ENCODE results near the gene CTTNBP2NL. TPM values are rescaled to one million over a fixed set of nuclear protein-coding genes. Genes with fewer than 3 reads are reported as not detected.

CTTNBP2NL gene
- total and polyA plus RNA-seq, 2 experiments from 2014 or later, result 10.2 to 16.4 TPM

- no peak for TF ChIP-seq EZH2phosphoT487 (IDR thresholded peaks at IDR 0.05; ENCODE audit: low read depth, severe bottlenecking, unreplicated experiment)
- TF ChIP-seq CTCF (IDR thresholded peaks at IDR 0.05; ENCODE audit: poor library complexity), result no peak
- no peak for TF ChIP-seq EZH2 (IDR thresholded peaks at IDR 0.05; ENCODE audit: borderline replicate concordance)
- Histone ChIP-seq H3K27ac (peak overlapping the region; percentile 90), H3K9me2 (replicated peaks; ENCODE audit: insufficient read depth) (no peaks in the 10 kb centered on the region), H3K4me2 (peak overlapping the region; percentile 66), H2AFZ (peak overlapping the region; percentile 11), H3K36me3 (replicated peaks; ENCODE audit: insufficient read depth, low read depth) (no peaks in the 10 kb centered on the region), H3K9me3 (ENCODE audit: low read depth) (no peaks in the 10 kb centered on the region), H3K4me3 (no peak overlapping the region), H3K79me2 (no peaks in the 10 kb centered on the region), H3K27me3 (no peaks in the 10 kb centered on the region), H3K4me1 (ENCODE audit: insufficient read depth) (peaks cover 17% of the 10 kb centered on the region), H4K20me1 (ENCODE audit: insufficient read depth, poor library complexity, severe bottlenecking) (no peaks in the 10 kb centered on the region)
- 45% methylated on average over 11 of the region's 11 CpGs for WGBS (ENCODE audit: low lambda C conversion rate, missing lambda C conversion rate)
- DNase-seq (ENCODE audit: low spot score), result peak; percentile 70
Observed at GRCh38 chr1:112359961-112360767, 35.9 kb upstream of the CTTNBP2NL start.

DNA sequence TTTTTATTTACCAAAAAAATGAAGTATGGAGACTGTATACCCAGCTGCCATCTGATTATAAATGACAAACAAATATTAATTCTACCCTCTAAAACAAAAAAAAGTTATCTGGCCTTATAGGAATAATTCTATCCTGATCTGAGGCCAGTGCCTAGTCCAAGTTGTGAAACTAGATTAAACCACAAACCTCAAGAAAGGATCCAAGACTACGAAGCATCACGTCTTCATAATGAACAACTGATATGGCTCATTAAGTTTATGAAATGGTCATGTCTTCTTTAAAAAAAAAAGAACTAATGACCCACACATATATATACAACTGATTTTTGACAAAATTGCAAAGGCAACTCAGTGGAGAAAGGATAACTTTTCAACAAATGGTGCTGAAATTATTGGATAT lies 32.4 kb upstream of the CTTNBP2NL start:
- TF ChIP-seq CTCF (IDR thresholded peaks at IDR 0.05; ENCODE audit: poor library complexity) (no peak), EZH2 (IDR thresholded peaks at IDR 0.05; ENCODE audit: borderline replicate concordance) (no peak), EZH2phosphoT487 (IDR thresholded peaks at IDR 0.05; ENCODE audit: low read depth, severe bottlenecking, unreplicated experiment) (no peak)
- Histone ChIP-seq H3K4me3 (no peak overlapping the region), H4K20me1 (ENCODE audit: insufficient read depth, poor library complexity, severe bottlenecking) (no peaks in the 10 kb centered on the region), H3K4me1 (ENCODE audit: insufficient read depth) (peaks cover 17% of the 10 kb centered on the region), H3K4me2 (no peak overlapping the region), H3K36me3 (replicated peaks; ENCODE audit: insufficient read depth, low read depth) (no peaks in the 10 kb centered on the region), H3K27me3 (peaks cover 6% of the 10 kb centered on the region), H3K27ac (no peak overlapping the region), H3K79me2 (no peaks in the 10 kb centered on the region), H3K9me3 (ENCODE audit: low read depth) (no peaks in the 10 kb centered on the region), H2AFZ (no peak overlapping the region), H3K9me2 (replicated peaks; ENCODE audit: insufficient read depth) (no peaks in the 10 kb centered on the region)
- DNase-seq (ENCODE audit: low spot score), result no peak
- WGBS (ENCODE audit: low lambda C conversion rate, missing lambda C conversion rate), result 93% methylated on average over 2 of the region's 2 CpGs

DNA sequence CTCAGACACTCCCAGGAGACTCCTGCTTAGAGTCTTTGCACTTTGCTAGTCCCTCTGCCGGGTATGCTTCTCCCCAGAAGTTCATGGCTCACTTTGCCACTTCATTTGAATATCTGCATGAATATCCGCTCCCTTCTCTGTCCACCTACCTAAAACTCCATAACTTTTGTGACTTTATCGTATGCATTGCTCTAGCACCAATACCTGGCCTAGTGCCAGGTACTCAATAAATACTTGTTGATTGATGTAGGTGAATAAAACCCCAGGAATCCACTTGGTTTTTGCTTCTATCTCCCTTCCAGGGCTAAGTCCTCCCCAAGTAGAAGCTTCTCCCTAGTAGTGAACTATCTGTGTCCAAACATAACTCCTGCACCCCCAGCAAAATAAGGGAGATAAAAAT lies 27.8 kb upstream of the CTTNBP2NL start:
- H3K4me3 ChIP-seq, result no peak overlapping the region
- TF ChIP-seq CTCF (IDR thresholded peaks at IDR 0.05; ENCODE audit: poor library complexity) (no peak), EZH2phosphoT487 (IDR thresholded peaks at IDR 0.05; ENCODE audit: low read depth, severe bottlenecking, unreplicated experiment) (no peak), EZH2 (IDR thresholded peaks at IDR 0.05; ENCODE audit: borderline replicate concordance) (no peak)
- peaks cover 12% of the 10 kb centered on the region for H3K27me3 ChIP-seq
- no peak for DNase-seq (ENCODE audit: low spot score)
- H2AFZ ChIP-seq, result no peak overlapping the region
- WGBS (ENCODE audit: low lambda C conversion rate, missing lambda C conversion rate), result 87% methylated on average over 3 of the region's 3 CpGs
- no peaks in the 10 kb centered on the region for H3K9me2 ChIP-seq (replicated peaks; ENCODE audit: insufficient read depth)
- no peaks in the 10 kb centered on the region for H3K9me3 ChIP-seq (ENCODE audit: low read depth)
- H3K36me3 ChIP-seq (replicated peaks; ENCODE audit: insufficient read depth, low read depth), result no peaks in the 10 kb centered on the region
- H4K20me1 ChIP-seq (ENCODE audit: insufficient read depth, poor library complexity, severe bottlenecking), result no peaks in the 10 kb centered on the region
- peaks cover 8% of the 10 kb centered on the region for H3K4me1 ChIP-seq (ENCODE audit: insufficient read depth)
- H3K4me2 ChIP-seq, result no peak overlapping the region
- no peak overlapping the region for H3K27ac ChIP-seq
- no peaks in the 10 kb centered on the region for H3K79me2 ChIP-seq
